Bone marrow (tissue), 2 donors: ENCODE measurements around the gene XRCC6.
"Not testable (repeated sequence)": the region's sequence is repeated elsewhere in the genome, so short reads cannot be mapped to it uniquely, and the experiment has no call there.

Experiments
- DNase-seq, 2 donors: peaks; one replicate each; lab custom pipeline; 2025; lab: John Stamatoyannopoulos, UW

XRCC6 gene

GRCh38 chr22:41621099-41621910 lies at the start of gene XRCC6:
Gene XRCC6, plus strand, starts transcription at chr22:41621295. Its CDS starts 710 bp downstream, at chr22:41622005.
- DNase-seq = peak; percentile 98 to 100

GRCh38 chr22:41571786-41572185 lies 49.3 kb upstream of the XRCC6 start:
- DNase-seq = no peak

- DNase-seq = not testable (repeated sequence)
These were observed 48.8 kb upstream of the XRCC6 start for GRCh38 chr22:41572305-41572704.

GRCh38 chr22:41573677-41574076 lies 47.4 kb upstream of the XRCC6 start:
- no peak for DNase-seq

GRCh38 chr22:41574847-41575381 lies 46.2 kb upstream of the XRCC6 start:
- DNase-seq = no peak

- no peak for DNase-seq
These were observed 45.6 kb upstream of the XRCC6 start for GRCh38 chr22:41575533-41575932.

- DNase-seq = peak in 1 of 2 donors; percentile 32
These were observed 44.2 kb upstream of the XRCC6 start for GRCh38 chr22:41576877-41577276.

- no peak for DNase-seq
These were observed 43.0 kb upstream of the XRCC6 start for GRCh38 chr22:41578114-41578513.

- DNase-seq = no peak
These were observed 42.3 kb upstream of the XRCC6 start for GRCh38 chr22:41578818-41579217.

GRCh38 chr22:41579297-41579996 lies 41.6 kb upstream of the XRCC6 start:
- no peak for DNase-seq

GRCh38 chr22:41579997-41580355 lies 41.1 kb upstream of the XRCC6 start:
- no peak for DNase-seq

GRCh38 chr22:41582694-41583093 lies 38.4 kb upstream of the XRCC6 start:
- DNase-seq = no peak

- DNase-seq = no peak
These were observed 36.2 kb upstream of the XRCC6 start for GRCh38 chr22:41584881-41585280.

GRCh38 chr22:41585898-41586297 lies 35.2 kb upstream of the XRCC6 start:
- no peak for DNase-seq

- DNase-seq = no peak
These were observed 33.8 kb upstream of the XRCC6 start for GRCh38 chr22:41587347-41587723.

GRCh38 chr22:41589391-41590241 lies 31.5 kb upstream of the XRCC6 start, which contains the start of gene PMM1:
Gene PMM1, minus strand, starts transcription at chr22:41589840. Its CDS starts 35 bp downstream, at chr22:41589805.
- peak; percentile 97 to 100 for DNase-seq

GRCh38 chr22:41593336-41593960 lies 27.6 kb upstream of the XRCC6 start:
- DNase-seq = not testable (repeated sequence)

- no peak for DNase-seq
These were observed 25.4 kb upstream of the XRCC6 start for GRCh38 chr22:41595703-41596102.

GRCh38 chr22:41596776-41597634 lies 24.1 kb upstream of the XRCC6 start:
- DNase-seq = peak in 1 of 2 donors; percentile 17

GRCh38 chr22:41597635-41597953 lies 23.5 kb upstream of the XRCC6 start:
- no peak for DNase-seq

- no peak for DNase-seq
These were observed 23.0 kb upstream of the XRCC6 start for GRCh38 chr22:41598081-41598480.
